ENCODE measurements around the gene CNTFR. TPM values are rescaled to one million over a fixed set of nuclear protein-coding genes. Genes with fewer than 3 reads are reported as not detected.

The CNTFR gene
- total RNA-seq, 4 donors from 2014 or later, result 19.8 to 40.9 (median 34.7) TPM

DNA sequence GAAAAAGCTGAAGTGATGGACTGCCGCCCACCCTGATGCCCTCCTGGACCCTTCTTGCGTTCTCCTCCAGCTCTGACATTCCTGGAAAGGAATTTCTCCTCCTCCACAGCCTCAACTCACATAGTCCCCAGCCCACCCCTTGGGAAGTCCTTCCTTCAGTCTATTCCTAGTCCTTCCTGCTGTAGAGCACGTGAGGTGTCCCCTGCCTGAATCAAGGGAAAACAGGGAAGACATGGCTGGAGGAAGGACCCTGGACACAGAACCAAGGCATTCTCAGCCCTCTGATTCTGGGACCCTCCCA is 35.6 kb upstream of the CNTFR start:
- TF ChIP-seq, protein P1, sequence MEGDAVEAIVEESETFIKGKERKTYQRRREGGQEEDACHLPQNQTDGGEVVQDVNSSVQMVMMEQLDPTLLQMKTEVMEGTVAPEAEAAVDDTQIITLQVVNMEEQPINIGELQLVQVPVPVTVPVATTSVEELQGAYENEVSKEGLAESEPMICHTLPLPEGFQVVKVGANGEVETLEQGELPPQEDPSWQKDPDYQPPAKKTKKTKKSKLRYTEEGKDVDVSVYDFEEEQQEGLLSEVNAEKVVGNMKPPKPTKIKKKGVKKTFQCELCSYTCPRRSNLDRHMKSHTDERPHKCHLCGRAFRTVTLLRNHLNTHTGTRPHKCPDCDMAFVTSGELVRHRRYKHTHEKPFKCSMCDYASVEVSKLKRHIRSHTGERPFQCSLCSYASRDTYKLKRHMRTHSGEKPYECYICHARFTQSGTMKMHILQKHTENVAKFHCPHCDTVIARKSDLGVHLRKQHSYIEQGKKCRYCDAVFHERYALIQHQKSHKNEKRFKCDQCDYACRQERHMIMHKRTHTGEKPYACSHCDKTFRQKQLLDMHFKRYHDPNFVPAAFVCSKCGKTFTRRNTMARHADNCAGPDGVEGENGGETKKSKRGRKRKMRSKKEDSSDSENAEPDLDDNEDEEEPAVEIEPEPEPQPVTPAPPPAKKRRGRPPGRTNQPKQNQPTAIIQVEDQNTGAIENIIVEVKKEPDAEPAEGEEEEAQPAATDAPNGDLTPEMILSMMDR (IDR thresholded peaks at IDR 0.05), result no peak
- 55 to 67% methylated on average over 3 of the region's 3 CpGs for WGBS, 2 donors
- Histone ChIP-seq H3K36me3 (no peaks in the 10 kb centered on the region), H3K27ac (no peak overlapping the region), H3K27me3 (peaks cover 2 to 86% of the 10 kb centered on the region in 2 donors), H3K9me3 (no peaks in the 10 kb centered on the region), H3K4me3 (no peak overlapping the region), H3K4me1 (peaks cover 0 to 52% (median 19%) of the 10 kb centered on the region in 4 donors)
- DNase-seq (ENCODE audit: low spot score in 2 of 2), result no peak

DNA sequence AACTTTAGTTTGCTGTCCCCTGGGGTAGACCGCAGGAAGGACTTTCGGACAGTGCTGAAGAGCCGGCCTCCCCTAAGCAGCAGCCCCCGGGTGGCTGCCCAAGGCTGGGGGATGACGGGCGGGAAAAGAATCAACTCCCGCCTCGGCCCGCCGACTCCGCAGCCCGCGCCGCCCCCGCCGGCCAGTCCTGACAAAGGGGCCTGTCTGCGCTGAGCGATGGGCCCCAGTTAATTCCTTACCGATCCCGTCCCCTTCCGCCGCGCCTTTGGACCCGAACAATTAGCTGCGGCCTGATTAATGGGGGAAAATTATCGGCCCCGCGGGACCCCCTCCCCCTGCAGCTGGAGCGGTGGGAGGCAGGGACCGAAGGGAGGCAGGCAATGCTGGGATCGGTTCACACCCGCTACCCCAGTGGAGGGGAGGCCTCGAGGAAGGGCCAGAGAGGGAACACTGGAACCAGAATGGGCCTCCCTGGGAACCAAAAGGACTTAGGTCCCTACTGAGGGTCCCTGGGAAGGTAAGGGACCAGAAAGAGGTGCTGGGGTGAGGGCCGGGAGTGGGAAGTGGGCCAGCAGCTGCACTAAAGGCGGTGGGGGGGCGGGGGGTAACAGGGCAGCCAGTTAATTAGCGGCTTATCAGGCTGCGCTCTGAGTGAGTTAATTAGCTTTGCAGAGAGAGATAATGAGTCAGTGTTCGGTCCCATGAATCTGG is 35.1 kb upstream of the CNTFR start:
- Histone ChIP-seq H3K36me3 (no peaks in the 10 kb centered on the region), H3K4me1 (peaks cover 0 to 51% (median 23%) of the 10 kb centered on the region in 4 donors), H3K27ac (peak overlapping the region in 1 of 4 donors; percentile 13), H3K4me3 (no peak overlapping the region), H3K27me3 (peaks cover 2 to 81% of the 10 kb centered on the region in 2 donors), H3K9me3 (no peaks in the 10 kb centered on the region)
- no peak for DNase-seq (ENCODE audit: low spot score in 2 of 2)
- TF ChIP-seq EP300 (IDR thresholded peaks at IDR 0.05), result no peak
- no peak for TF ChIP-seq POLR2A (IDR thresholded peaks at IDR 0.05)
- TF ChIP-seq, protein P1 (IDR thresholded peaks at IDR 0.05), result no peak
- 17 to 27% methylated on average over 17 to 39 of the region's 39 CpGs for WGBS, 2 donors

DNA sequence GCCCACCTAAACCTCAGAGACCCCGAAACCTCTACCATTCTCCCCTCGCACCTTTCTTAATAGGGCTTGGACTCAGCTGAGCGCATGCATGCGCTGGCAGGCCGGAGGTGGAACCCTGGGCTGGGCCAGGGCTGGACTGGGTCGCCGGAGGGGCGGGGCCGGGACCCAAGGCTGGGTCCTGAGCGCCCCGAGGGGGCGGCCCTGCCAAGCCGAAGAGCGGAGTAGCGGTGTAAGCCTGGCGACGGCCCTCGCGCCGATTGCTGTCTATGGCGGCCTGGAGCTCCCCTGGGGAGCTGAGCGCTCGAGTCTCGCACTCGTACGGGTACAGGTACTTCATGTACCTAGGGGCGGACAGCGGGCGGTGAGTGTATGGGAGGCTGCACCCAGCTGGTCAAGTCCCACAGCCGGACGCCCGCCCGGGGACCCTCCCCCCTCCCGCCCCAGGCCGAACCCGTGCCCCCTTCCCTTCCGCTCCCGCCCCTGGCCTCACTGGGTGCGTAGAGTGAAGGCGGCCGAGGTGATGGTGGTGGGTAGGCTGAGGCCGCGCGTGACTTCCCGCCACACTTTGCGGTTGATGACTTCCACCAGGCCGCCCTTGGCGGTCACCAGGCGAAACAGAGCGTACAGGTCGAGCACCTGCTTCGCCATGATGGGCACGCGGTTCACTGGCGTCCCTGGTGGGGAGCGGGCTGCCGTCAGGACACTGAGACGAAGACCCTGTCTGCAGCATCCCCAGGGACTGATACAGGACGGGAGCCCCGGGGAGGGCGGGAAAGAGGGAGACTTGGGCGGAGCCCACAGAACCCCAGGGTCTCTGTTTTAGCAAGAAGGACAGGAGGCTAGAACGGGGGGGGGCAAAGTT is 34.1 kb upstream of the CNTFR start:
- no peak overlapping the region for H3K27ac ChIP-seq
- no peaks in the 10 kb centered on the region for H3K9me3 ChIP-seq
- H3K27me3 ChIP-seq, result peaks cover 2 to 72% of the 10 kb centered on the region in 2 donors
- TF ChIP-seq EP300 (IDR thresholded peaks at IDR 0.05), result no peak
- TF ChIP-seq, protein P1 (IDR thresholded peaks at IDR 0.05), result no peak
- no peak for TF ChIP-seq POLR2A (IDR thresholded peaks at IDR 0.05)
- peaks cover 0 to 2% (median 0%) of the 10 kb centered on the region in 3 donors for H3K36me3 ChIP-seq
- WGBS, 2 donors, result 19 to 20% methylated on average over 53 to 58 of the region's 63 CpGs
- no peak for DNase-seq (ENCODE audit: low spot score in 2 of 2)
- H3K4me3 ChIP-seq, result no peak overlapping the region
- peaks cover 0 to 49% (median 22%) of the 10 kb centered on the region in 4 donors for H3K4me1 ChIP-seq

DNA sequence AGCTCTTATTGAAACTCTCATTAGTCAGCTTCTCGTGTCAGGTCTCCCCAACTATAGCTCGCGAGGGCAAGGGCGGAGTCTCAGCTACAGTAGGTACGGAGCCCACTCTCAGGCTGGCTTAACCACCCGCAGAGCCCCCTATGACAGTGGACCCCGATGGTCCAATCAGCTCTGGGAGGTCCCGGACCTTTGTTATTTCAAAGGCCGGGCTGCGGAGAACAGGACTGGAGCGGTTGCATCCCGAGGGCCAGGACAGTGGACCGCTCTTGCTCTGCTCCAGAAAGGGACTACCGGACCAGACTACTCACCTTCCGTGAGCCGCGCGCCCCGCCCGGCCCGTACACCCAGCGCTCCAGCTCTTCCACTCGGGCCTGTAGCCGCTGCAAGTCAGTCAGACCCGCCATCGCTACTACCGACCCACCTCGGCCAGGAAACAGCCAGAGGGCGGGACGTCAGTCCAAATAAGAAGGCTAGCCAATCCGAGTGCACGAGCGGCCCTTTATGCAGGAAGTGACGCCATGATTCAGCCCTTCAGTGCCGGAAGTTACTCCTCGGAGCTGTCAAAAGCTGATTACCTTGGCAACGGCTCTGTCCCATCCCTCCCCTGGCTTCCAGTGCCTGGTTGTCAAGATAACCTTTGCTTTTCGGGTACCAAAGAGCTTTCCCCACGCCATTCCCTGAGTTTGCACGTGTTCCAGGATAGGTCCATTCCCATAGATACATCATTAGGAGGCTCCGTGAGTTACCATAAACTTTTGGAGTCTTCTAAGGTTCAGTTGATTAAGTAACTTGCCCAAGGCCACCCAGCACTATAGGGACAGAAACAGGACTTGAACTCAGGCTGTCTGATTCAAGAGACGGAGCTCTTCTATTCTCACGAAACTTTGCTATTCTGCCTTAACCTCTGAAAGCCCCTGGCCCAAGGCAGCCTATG is 30.8 kb upstream of the CNTFR start, which contains the start of gene DCTN3:
TSS of gene DCTN3 (minus strand) at position 435 of the 934 bp plus-strand sequence. CDS start at position 404, 31 bp downstream.
- WGBS, 2 donors, result 4% methylated on average over 41 to 42 of the region's 43 CpGs
- Histone ChIP-seq H3K27ac (peak within 1 kb of the TSS in 2 of 4 donors; percentile 72 to 78), H3K27me3 (peaks cover 0 to 40% of the 10 kb centered on the region in 2 donors), H3K9me3 (no peaks in the 10 kb centered on the region), H3K36me3 (peaks cover 0 to 34% (median 9%) of the 10 kb centered on the region in 3 donors), H3K4me1 (peaks cover 0 to 40% (median 18%) of the 10 kb centered on the region in 4 donors), H3K4me3 (peak within 1 kb of the TSS; percentile 74 to 93 (median 82))
- peak; percentile 88 to 93 for DNase-seq (ENCODE audit: low spot score in 2 of 2)
- TF ChIP-seq EP300 (IDR thresholded peaks at IDR 0.05), result peak; percentile 60 to 66
- TF ChIP-seq POLR2A (IDR thresholded peaks at IDR 0.05), result no peak
- TF ChIP-seq, protein P1 (IDR thresholded peaks at IDR 0.05), result peak in 1 of 5 experiments; percentile 19
